ENCODE results near the gene NKAIN2.
A peak's percentile ranks its signal among the peaks of the same experiment; 100 is the strongest.

NKAIN2 gene

GRCh38 chr6:124055963-124056362 lies 252.3 kb downstream of the NKAIN2 start (continued):
- TF ChIP-seq PBX3 (CRISPR knock-in tag; IDR thresholded peaks at IDR 0.05) = no peak
- TF ChIP-seq REPIN1 (tag by site-specific recombination; IDR thresholded peaks at IDR 0.05; ENCODE audit: low read depth) = no peak
- no peak for TF ChIP-seq ZNF843 (tag by site-specific recombination; IDR thresholded peaks at IDR 0.05)
- TF ChIP-seq ZNF132 (tag by site-specific recombination; IDR thresholded peaks at IDR 0.05; ENCODE audit: borderline replicate concordance) = no peak

GRCh38 chr6:124056407-124057334 lies 253.0 kb downstream of the NKAIN2 start:
- ChIA-PET CTCF (interaction anchor here (0.7 to 1.3 kb wide), 2 partner anchors 39 to 254 kb away, joined by 3 to 4 read pairs; no protein-coding TSS in a partner anchor), POLR2A (no interaction called here)
- H3K4me1 ChIP-seq (ENCODE audit: control insufficient read depth, insufficient read depth, low read length) = peaks cover 27% of the 10 kb centered on the region
- H3K36me3 ChIP-seq (ENCODE audit: control insufficient read depth in 2 of 2, insufficient read depth in 1 of 2, low read length in 2 of 2) = no peaks in the 10 kb centered on the region
- H3K27ac ChIP-seq (ENCODE audit: extremely low read depth, low read depth, low read length) = peak overlapping the region; percentile 18; the same call in 1 of the 2 replicates
- no peaks in the 10 kb centered on the region for H3K9me3 ChIP-seq (ENCODE audit: control insufficient read depth, insufficient read depth, low read depth, low read length)
- H3K4me3 ChIP-seq (ENCODE audit: low read depth, low read length) = no peak overlapping the region
- TF ChIP-seq ZNF280D (tag by site-specific recombination; IDR thresholded peaks at IDR 0.05) (no peak), PRDM6 (tag by site-specific recombination; IDR thresholded peaks at IDR 0.05) (peak; percentile 96), ZBTB8A (tag by site-specific recombination; IDR thresholded peaks at IDR 0.05) (peak; percentile 62; the same call in 1 of the 2 replicates), SCRT1 (tag by site-specific recombination; IDR thresholded peaks at IDR 0.05; ENCODE audit: borderline replicate concordance) (peak; percentile 70), ZSCAN30 (tag by site-specific recombination; IDR thresholded peaks at IDR 0.05) (peak; percentile 60; the same call in 1 of the 2 replicates), IKZF3 (tag by site-specific recombination; IDR thresholded peaks at IDR 0.05) (peak; percentile 76), TSHZ1 (tag by site-specific recombination; IDR thresholded peaks at IDR 0.05; ENCODE audit: borderline replicate concordance) (0 out of 2 replicates have a peak, but pooled peaks have one; percentile 20), KLF7 (tag by site-specific recombination; IDR thresholded peaks at IDR 0.05; ENCODE audit: borderline replicate concordance) (peak; percentile 63; the same call in 1 of the 2 replicates), MYNN (tag by site-specific recombination; IDR thresholded peaks at IDR 0.05; ENCODE audit: borderline replicate concordance) (no peak), OVOL3 (tag by site-specific recombination; IDR thresholded peaks at IDR 0.05) (peak; percentile 93), PRDM4 (tag by site-specific recombination; IDR thresholded peaks at IDR 0.05) (peak; percentile 98), ZNF529 (tag by site-specific recombination; IDR thresholded peaks at IDR 0.05; ENCODE audit: insufficient replicate concordance) (no peak), ZFP37 (tag by site-specific recombination; IDR thresholded peaks at IDR 0.05) (no peak), ZNF677 (tag by site-specific recombination; IDR thresholded peaks at IDR 0.05) (no peak), MZF1 (tag by site-specific recombination; IDR thresholded peaks at IDR 0.05; ENCODE audit: borderline replicate concordance) (peak; percentile 75; the same call in 1 of the 2 replicates), ZNF600 (tag by site-specific recombination; IDR thresholded peaks at IDR 0.05) (peak; percentile 61), ZNF112 (tag by site-specific recombination; IDR thresholded peaks at IDR 0.05) (no peak), ZNF596 (tag by site-specific recombination; IDR thresholded peaks at IDR 0.05) (peak; percentile 69)
